ENCODE results near the gene SLC6A3. TPM values are rescaled to one million over a fixed set of nuclear protein-coding genes. Genes with fewer than 3 reads are reported as not detected.
"Not testable (repeated sequence)": the region's sequence is repeated elsewhere in the genome, so short reads cannot be mapped to it uniquely, and the experiment has no call there.

SLC6A3 gene
- total and polyA plus RNA-seq, 3 donors from 2014 or later = 0.55 to 1.5 (median 0.83) TPM

- Histone ChIP-seq H3K4me1 (no peaks in the 10 kb centered on the region), H3K36me3 (ENCODE audit: low read depth, missing control alignments) (no peaks in the 10 kb centered on the region), H3K27ac (no peak overlapping the region), H3K27me3 (no peaks in the 10 kb centered on the region), H3K9me3 (no peaks in the 10 kb centered on the region), H3K4me3 (no peak overlapping the region)
- intact Hi-C loops (cut with DNase I; ENCODE audit: low total_unique reads) = no loop called here
- WGBS, 2 donors = 71 to 84% methylated on average over 9 to 19 of the region's 19 CpGs
- TF ChIP-seq POLR2A (IDR thresholded peaks at IDR 0.05) = no peak
- TF ChIP-seq, protein P1, sequence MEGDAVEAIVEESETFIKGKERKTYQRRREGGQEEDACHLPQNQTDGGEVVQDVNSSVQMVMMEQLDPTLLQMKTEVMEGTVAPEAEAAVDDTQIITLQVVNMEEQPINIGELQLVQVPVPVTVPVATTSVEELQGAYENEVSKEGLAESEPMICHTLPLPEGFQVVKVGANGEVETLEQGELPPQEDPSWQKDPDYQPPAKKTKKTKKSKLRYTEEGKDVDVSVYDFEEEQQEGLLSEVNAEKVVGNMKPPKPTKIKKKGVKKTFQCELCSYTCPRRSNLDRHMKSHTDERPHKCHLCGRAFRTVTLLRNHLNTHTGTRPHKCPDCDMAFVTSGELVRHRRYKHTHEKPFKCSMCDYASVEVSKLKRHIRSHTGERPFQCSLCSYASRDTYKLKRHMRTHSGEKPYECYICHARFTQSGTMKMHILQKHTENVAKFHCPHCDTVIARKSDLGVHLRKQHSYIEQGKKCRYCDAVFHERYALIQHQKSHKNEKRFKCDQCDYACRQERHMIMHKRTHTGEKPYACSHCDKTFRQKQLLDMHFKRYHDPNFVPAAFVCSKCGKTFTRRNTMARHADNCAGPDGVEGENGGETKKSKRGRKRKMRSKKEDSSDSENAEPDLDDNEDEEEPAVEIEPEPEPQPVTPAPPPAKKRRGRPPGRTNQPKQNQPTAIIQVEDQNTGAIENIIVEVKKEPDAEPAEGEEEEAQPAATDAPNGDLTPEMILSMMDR (IDR thresholded peaks at IDR 0.05) = no peak
- DNase-seq = no peak
Observed at GRCh38 chr5:1423901-1424603, 21.2 kb downstream of the SLC6A3 start.

- H3K36me3 ChIP-seq (ENCODE audit: low read depth, missing control alignments); H3K27ac ChIP-seq; H3K9me3 ChIP-seq; H3K4me1 ChIP-seq; H3K27me3 ChIP-seq; intact Hi-C loops (cut with DNase I; ENCODE audit: low total_unique reads); DNase-seq; H3K4me3 ChIP-seq: not testable (repeated sequence)
- 61% methylated on average over 8 of the region's 13 CpGs; no CpG with 5 or more reads in 1 of the 2 donors for WGBS, 2 donors
Observed at GRCh38 chr5:1422522-1422921, 22.7 kb downstream of the SLC6A3 start.

DNA sequence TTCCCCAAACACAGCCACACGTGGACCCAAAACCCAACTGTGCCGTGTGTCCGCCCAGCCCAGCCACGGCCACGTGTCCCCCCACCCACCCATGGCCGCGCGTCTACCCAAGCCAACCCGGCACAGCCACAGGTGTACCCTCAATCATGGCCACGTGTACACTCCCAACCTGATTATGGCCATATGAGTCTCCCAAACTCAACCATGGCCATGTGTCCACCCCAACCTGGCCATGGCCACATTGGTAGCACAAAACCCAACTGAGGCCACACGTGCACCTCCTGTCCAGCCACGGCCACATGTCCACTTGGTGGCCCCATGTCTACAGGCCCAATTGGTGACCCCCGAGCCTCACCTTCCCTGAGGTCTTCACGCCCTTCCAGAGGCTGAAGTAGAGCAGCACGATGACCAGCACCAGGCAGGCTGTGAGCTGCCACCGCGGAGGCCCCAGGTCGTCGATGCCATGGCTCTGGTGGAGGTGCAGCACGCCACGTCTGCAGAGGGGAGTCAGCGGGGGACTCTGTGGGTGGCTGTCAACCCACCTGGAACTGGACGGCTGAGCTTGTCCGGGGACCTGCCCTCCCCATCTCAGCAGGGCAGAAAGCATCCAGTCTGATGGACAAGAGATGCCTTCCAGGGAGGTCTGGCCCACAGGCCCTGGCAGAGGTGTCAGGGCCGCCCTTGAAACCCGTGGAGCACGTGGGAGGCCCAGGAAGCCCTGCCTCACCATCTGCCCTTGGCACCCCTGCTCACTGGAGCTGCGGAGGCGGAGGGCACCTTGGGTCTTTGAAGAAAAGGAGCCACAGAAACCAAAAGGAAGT lies 23.5 kb downstream of the SLC6A3 start:
- 91 to 95% methylated on average over 20 to 29 of the region's 29 CpGs for WGBS, 2 donors
- no peaks in the 10 kb centered on the region for H3K27me3 ChIP-seq
- TF ChIP-seq, protein P1 (IDR thresholded peaks at IDR 0.05) = no peak
- TF ChIP-seq POLR2A (IDR thresholded peaks at IDR 0.05) = no peak
- H3K27ac ChIP-seq = no peak overlapping the region
- no peaks in the 10 kb centered on the region for H3K36me3 ChIP-seq (ENCODE audit: low read depth, missing control alignments)
- H3K9me3 ChIP-seq = no peaks in the 10 kb centered on the region
- H3K4me1 ChIP-seq = no peaks in the 10 kb centered on the region
- no peak overlapping the region for H3K4me3 ChIP-seq
- intact Hi-C loops (cut with DNase I; ENCODE audit: low total_unique reads) = no loop called here
- no peak for DNase-seq

DNA sequence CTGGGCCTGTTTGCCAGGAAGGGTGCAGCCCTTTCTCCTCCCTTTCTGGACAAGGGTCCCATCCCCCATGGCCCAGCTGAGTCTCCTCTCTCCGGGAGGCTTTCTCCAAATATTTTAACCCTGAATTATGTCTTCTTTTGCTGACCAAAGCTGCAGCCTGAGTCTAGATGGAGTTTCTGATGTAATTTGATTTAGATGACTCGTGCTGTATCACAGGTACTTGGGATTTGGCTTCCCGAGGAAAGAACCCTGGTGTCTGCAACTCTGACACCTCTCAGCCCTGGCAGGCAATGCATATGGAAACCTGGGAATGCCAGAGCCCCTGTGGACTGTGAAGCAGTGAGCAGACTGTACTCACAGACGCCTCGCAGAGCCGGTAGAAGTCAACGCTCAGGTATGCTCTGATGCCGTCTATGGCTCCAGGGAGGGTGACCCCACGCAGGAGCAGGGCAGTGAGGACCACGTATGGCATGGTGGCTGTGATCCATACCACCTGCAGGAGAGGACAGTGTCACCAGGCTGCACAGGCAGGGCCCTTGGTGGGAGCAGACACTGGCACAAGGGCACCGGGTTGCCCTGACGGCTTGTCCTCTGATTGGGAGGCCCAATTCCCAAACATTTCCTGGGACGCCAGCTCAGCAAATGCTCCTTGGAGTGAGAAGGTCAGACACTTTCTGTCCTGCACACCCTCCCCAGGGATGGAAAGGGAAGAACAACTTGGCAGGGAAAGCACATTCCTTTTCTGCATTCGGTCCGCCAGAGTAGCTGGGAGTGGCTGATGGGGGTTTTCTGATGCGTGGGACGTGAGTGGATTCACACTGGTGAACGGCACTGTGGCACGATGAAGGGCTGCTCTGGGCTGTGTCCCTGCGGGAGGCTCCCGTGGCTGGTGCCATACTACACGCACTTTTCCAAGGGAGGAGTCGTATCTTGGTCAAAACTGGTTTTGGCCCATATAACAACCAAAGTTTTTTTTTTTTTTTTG lies 24.7 kb downstream of the SLC6A3 start:
- H3K4me3 ChIP-seq = no peak overlapping the region
- no peaks in the 10 kb centered on the region for H3K27me3 ChIP-seq
- no peaks in the 10 kb centered on the region for H3K9me3 ChIP-seq
- no peaks in the 10 kb centered on the region for H3K4me1 ChIP-seq
- intact Hi-C loops (cut with DNase I; ENCODE audit: low total_unique reads) = no loop called here
- WGBS, 2 donors = 51 to 64% methylated on average over 13 to 23 of the region's 23 CpGs
- no peak for DNase-seq
- no peak for TF ChIP-seq POLR2A (IDR thresholded peaks at IDR 0.05)
- TF ChIP-seq, protein P1 (IDR thresholded peaks at IDR 0.05) = no peak
- no peaks in the 10 kb centered on the region for H3K36me3 ChIP-seq (ENCODE audit: low read depth, missing control alignments)
- H3K27ac ChIP-seq = no peak overlapping the region

Measured in testis (tissue), 3 donors.